Measurements from ENCODE around the gene PIK3R6.

PIK3R6 gene

GRCh38 chr17:8757189-8757588 is 110.3 kb downstream of the PIK3R6 start:
- Histone ChIP-seq H3K27me3 (ENCODE audit: control insufficient read depth, low read length) (peaks cover 3% of the 10 kb centered on the region; the same call in 1 of the 2 replicates), H3K4me1 (ENCODE audit: control insufficient read depth, low read length) (no peaks in the 10 kb centered on the region), H3K79me2 (ENCODE audit: control insufficient read depth, low read length) (no peaks in the 10 kb centered on the region), H3K36me3 (ENCODE audit: control insufficient read depth, low read length) (no peaks in the 10 kb centered on the region), H3K27ac (ENCODE audit: low read depth, low read length) (no peak overlapping the region), H3F3A (ENCODE audit: control insufficient read depth, insufficient read depth) (no peaks in the 10 kb centered on the region), H4K20me1 (ENCODE audit: control insufficient read depth, insufficient read depth, low read depth, low read length) (no peaks in the 10 kb centered on the region), H3K4me3 (ENCODE audit: low read length) (no peak overlapping the region), H3K9me3 (ENCODE audit: control insufficient read depth, insufficient read depth, low read length) (no peaks in the 10 kb centered on the region), H3K4me2 (ENCODE audit: low read length) (no peak overlapping the region), H3K9me2 (replicated peaks; ENCODE audit: control insufficient read depth, low read length) (no peaks in the 10 kb centered on the region)
- TF ChIP-seq EZH2phosphoT487 (IDR thresholded peaks at IDR 0.05; ENCODE audit: borderline replicate concordance, low read length) (no peak), CTCF (IDR thresholded peaks at IDR 0.05; ENCODE audit: low read depth, low read length, poor library complexity, severe bottlenecking) (no peak)

- no peaks in the 10 kb centered on the region for H3K9me3 ChIP-seq (ENCODE audit: control insufficient read depth, insufficient read depth, low read length)
- no peak overlapping the region for H3K4me3 ChIP-seq (ENCODE audit: low read length)
- H3K9me2 ChIP-seq (replicated peaks; ENCODE audit: control insufficient read depth, low read length) = no peaks in the 10 kb centered on the region
- no peaks in the 10 kb centered on the region for H3K4me1 ChIP-seq (ENCODE audit: control insufficient read depth, low read length)
- H3F3A ChIP-seq (ENCODE audit: control insufficient read depth, insufficient read depth) = no peaks in the 10 kb centered on the region
- peaks cover 10% of the 10 kb centered on the region; the same call in 1 of the 2 replicates for H3K27me3 ChIP-seq (ENCODE audit: control insufficient read depth, low read length)
- no peaks in the 10 kb centered on the region for H3K36me3 ChIP-seq (ENCODE audit: control insufficient read depth, low read length)
- no peak overlapping the region for H3K4me2 ChIP-seq (ENCODE audit: low read length)
- H3K27ac ChIP-seq (ENCODE audit: low read depth, low read length) = no peak overlapping the region
- TF ChIP-seq CTCF (IDR thresholded peaks at IDR 0.05; ENCODE audit: low read depth, low read length, poor library complexity, severe bottlenecking) (no peak), EZH2phosphoT487 (IDR thresholded peaks at IDR 0.05; ENCODE audit: borderline replicate concordance, low read length) (no peak)
- H4K20me1 ChIP-seq (ENCODE audit: control insufficient read depth, insufficient read depth, low read depth, low read length) = no peaks in the 10 kb centered on the region
- H3K79me2 ChIP-seq (ENCODE audit: control insufficient read depth, low read length) = no peaks in the 10 kb centered on the region
These were observed 111.8 kb downstream of the PIK3R6 start for GRCh38 chr17:8755590-8756255.

DNA sequence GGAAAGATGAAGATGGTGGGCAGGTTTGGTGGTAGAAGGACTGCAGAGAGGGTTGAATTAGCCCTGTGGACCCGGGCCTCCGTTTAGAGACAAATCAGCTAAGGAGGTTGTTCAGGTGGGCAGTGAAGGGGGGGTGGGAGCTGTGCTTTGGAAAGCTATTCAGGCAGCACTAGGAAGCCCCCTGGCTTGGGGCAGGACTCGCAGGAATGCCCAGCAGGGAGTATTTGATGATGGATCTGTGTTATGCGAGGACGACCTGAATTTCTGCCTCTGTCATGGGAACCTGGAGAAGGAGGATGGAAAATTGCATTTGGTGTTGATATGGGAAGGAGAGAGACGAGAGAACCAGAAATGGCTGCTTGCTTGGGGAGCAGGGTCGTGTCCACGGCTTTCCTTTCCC is 112.6 kb downstream of the PIK3R6 start:
- no peak overlapping the region for H3K4me3 ChIP-seq (ENCODE audit: low read length)
- H3K9me3 ChIP-seq (ENCODE audit: control insufficient read depth, insufficient read depth, low read length) = no peaks in the 10 kb centered on the region
- H3K9me2 ChIP-seq (replicated peaks; ENCODE audit: control insufficient read depth, low read length) = no peaks in the 10 kb centered on the region
- H3K4me1 ChIP-seq (ENCODE audit: control insufficient read depth, low read length) = no peaks in the 10 kb centered on the region
- no peak overlapping the region for H3K27ac ChIP-seq (ENCODE audit: low read depth, low read length)
- no peak for TF ChIP-seq CTCF (IDR thresholded peaks at IDR 0.05; ENCODE audit: low read depth, low read length, poor library complexity, severe bottlenecking)
- TF ChIP-seq EZH2phosphoT487 (IDR thresholded peaks at IDR 0.05; ENCODE audit: borderline replicate concordance, low read length) = no peak
- no peaks in the 10 kb centered on the region for H4K20me1 ChIP-seq (ENCODE audit: control insufficient read depth, insufficient read depth, low read depth, low read length)
- H3K27me3 ChIP-seq (ENCODE audit: control insufficient read depth, low read length) = peaks cover 11% of the 10 kb centered on the region; the same call in 1 of the 2 replicates
- no peaks in the 10 kb centered on the region for H3F3A ChIP-seq (ENCODE audit: control insufficient read depth, insufficient read depth)
- no peak overlapping the region for H3K4me2 ChIP-seq (ENCODE audit: low read length)
- no peaks in the 10 kb centered on the region for H3K79me2 ChIP-seq (ENCODE audit: control insufficient read depth, low read length)
- H3K36me3 ChIP-seq (ENCODE audit: control insufficient read depth, low read length) = no peaks in the 10 kb centered on the region

All from DOHH2 (cell line).